DMS 273 (cell line): ENCODE measurements around the gene UNK.
"Not testable (repeated sequence)": the region's sequence is repeated elsewhere in the genome, so short reads cannot be mapped to it uniquely, and the experiment has no call there.

Experiments used
- DNase-seq: peaks from one replicate; lab custom pipeline; 2025; ENCODE audit not compliant: unreplicated experiment; lab: John Stamatoyannopoulos, UW

UNK gene

DNA sequence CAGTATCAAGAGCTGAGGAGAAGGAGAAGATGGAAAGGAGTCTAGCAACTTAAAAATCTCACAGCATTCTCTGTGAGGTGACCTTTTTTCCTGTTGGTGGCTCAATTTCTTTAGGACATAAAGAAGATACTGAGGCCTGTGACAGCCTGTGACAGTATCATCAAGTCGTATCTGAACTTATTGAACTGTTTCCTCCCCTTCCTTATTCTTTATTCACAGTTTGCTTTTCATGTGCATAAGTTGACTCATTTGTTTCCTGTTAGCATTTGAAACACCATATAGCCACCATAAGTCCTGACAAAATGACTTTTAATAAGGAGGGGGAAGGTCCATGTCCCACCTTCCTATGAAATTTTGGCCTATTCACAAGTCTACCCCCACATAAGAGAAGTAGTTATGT lies 8.9 kb downstream of the UNK start:
- no peak for DNase-seq

GRCh38 chr17:75795820-75796607 lies 11.4 kb downstream of the UNK start:
- DNase-seq = no peak

GRCh38 chr17:75799402-75799801 lies 14.8 kb downstream of the UNK start:
- no peak for DNase-seq

- no peak for DNase-seq
Measured at GRCh38 chr17:75803883-75804282, 19.3 kb downstream of the UNK start.

- no peak for DNase-seq
Measured at GRCh38 chr17:75806822-75807500, 22.4 kb downstream of the UNK start.

- DNase-seq = no peak
Measured at GRCh38 chr17:75807861-75808260, 23.3 kb downstream of the UNK start.

- DNase-seq = no peak
Measured at GRCh38 chr17:75808549-75808904, 23.9 kb downstream of the UNK start.

DNA sequence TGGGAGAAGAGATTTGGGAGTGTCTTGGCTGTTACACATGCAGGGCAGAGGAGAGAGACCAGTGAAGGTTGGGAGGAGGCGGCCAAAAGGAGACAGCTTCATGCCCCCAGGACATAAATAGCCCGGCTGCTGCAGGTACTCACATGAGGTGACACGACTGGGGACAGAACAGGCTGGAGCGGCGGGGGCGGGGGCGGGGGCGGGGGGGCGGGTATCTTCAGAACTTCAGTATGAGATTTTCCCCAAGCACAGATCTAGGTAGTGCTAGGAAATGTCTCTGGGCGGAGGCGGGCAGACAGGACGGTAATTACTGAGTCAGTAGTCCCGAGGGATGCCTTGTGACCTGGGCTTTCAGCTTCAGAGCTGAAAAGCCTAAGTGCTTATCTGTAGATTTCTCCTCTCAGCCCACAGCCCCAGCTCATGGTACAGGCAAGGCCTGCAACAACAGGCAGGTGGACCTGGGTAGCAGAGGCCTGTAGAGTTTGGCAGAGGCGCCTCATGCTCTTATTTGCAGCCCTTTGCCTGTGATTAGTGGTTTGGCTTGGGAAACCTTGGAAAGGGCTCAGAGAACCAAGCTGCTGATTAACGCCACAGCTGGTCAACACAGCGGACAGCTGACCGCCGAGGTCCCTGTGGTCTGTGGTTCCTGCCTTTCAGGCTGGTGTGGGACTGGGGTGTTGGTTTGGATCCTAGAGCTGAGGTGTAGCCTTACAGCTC lies 24.5 kb downstream of the UNK start:
- peak; percentile 47 for DNase-seq

DNA sequence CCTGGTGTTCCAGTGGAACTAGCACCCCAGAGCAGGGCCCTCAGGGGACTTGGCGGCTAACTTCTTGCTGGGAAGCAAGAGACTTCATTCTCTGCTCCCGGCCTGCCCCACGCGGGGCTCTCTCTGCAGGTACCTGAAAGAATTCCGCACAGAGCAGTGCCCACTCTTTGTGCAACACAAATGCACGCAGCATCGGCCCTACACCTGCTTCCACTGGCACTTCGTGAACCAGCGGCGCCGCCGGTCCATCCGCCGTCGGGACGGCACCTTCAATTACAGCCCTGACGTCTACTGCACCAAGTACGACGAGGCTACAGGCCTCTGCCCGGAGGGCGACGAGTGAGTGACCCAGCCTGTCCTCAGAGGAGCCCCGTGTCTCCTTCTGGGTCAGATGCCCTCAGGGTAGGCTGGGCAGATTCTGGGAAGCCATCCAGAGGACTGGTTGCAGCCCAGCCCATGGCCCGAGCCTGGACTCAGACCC lies 25.1 kb downstream of the UNK start:
- no peak for DNase-seq

- no peak for DNase-seq
Measured at GRCh38 chr17:75810216-75810615, 25.6 kb downstream of the UNK start.

GRCh38 chr17:75810756-75811155 lies 26.1 kb downstream of the UNK start:
- DNase-seq = not testable (repeated sequence)

DNA sequence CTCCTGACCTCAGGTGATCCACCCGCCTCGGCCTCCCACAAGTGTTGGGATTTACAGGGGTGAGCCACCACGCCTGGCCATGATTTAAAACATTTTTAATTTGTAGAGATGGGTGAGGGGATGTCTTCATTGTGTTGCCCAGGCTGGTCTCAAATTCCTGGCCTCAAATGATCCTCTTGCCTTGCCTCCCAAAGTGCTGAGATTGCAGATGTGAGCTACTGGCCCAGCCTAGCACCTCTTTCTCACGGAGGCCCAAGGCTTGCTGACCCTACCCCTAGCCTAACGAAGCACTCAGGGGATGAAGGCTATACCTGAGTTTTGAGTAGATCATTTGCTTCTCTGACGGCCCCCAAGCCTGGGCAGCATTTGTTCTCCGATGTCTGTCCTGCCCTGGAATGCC lies 26.6 kb downstream of the UNK start:
- no peak for DNase-seq

GRCh38 chr17:75812096-75813013 lies 27.7 kb downstream of the UNK start:
- DNase-seq = no peak

DNA sequence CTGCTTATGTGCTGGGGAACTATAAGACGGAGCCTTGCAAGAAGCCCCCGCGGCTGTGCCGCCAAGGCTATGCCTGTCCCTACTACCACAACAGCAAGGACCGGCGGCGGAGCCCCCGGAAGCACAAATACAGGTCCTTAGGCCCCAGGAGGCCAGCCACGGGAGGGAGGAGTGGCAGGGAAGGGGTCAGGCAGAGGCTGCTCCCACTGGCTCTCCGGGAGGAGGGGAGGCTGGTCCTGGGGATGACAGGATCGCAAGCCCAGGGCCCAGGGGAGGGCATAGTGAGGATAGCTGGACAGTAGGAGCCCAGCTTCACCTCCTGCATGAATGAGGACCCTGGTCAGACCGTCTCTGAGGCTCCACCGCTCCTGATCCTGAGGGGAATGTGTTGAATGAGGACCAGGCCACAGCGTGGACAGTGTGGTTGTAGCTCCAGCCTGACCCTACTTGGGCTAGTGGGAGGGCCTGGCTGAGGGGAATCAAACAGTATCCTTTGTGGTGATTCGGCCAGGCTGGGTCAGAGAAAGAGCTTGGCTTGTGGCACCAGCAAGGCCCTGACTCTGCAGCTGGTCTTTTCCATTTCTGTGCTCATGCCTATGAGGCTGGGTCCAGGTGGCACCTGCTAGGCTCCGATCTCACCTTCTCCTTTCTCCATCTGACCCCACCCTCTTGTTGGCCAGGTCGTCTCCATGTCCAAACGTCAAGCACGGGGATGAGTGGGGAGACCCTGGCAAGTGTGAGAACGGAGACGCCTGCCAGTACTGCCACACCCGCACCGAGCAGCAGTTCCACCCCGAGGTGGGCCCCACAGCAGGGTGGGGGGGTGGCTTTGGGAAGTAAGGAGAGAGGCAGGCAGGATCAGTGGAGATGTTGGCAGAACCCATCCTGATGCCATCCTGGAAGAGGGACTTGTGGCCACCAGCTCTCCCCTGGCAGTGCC lies 28.7 kb downstream of the UNK start:
- no peak for DNase-seq

- no peak for DNase-seq
Measured at GRCh38 chr17:75814021-75814395, 29.4 kb downstream of the UNK start.

DNA sequence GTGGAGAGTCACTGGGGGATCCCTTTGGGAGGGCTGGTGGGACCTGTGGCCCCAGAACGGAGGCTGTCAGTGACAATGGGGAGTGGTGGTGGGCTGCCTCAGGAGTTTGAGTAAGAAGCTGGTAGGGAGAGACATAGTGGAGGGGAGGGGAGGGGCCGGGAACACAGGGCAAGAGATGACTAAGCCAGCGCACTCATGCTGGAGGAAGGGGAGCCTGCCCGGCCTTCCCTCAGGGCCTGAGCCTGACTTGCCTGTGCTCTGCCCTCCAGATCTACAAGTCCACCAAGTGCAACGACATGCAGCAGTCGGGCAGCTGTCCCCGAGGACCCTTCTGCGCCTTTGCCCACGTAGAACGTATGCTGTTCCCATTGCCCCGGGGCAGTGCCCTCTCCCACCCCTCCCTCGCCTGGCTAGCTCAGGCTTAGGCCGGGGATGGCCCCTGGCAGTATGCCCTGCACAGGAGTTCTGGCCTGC lies 30.3 kb downstream of the UNK start:
- no peak for DNase-seq

- no peak for DNase-seq
Measured at GRCh38 chr17:75815399-75815798, 30.8 kb downstream of the UNK start.

DNA sequence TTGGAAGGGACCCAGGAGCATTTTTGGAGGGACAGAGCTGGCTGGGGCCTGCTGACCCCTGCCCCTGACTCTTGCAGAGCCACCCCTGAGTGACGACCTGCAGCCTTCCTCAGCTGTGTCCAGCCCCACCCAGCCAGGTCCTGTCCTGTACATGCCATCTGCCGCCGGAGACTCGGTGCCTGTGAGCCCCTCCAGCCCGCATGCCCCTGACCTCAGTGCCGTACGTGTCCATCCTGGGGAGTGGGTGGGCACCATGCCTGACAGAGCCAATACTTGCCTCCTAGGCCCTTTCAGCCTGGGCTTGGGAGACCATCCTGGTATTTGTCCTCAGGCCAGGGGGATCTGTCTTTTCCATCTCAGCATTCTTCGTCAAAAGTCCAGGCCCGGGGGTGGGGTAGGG lies 32.1 kb downstream of the UNK start:
- DNase-seq = no peak

GRCh38 chr17:75817571-75817970 lies 33.0 kb downstream of the UNK start:
- DNase-seq = no peak
